GM06990 (cell line): ENCODE measurements around the gene ROBO1.
"Not testable (repeated sequence)": the region's sequence is repeated elsewhere in the genome, so short reads cannot be mapped to it uniquely, and the experiment has no call there.

Experiments
- DNase-seq: peaks from one replicate; pipeline ENCODE4 v3.0.0-alpha.2; 2011; ENCODE audit not compliant: insufficient read length; ENCODE audit errors: extremely low read depth
- H3K27me3 ChIP-seq: replicated peaks from 2 replicates; pipeline ENCODE4 v1.6.0; 2011; ENCODE audit warnings: low read length; ENCODE audit not compliant: control insufficient read depth, insufficient read depth
- H3K36me3 ChIP-seq: 2 replicates; pipeline ENCODE4 v1.5.1; 2011; ENCODE audit warnings: low read length; ENCODE audit not compliant: control insufficient read depth, insufficient read depth
- H3K4me3 ChIP-seq: replicated peaks from 2 replicates; pipeline ENCODE4 v1.5.1; 2011; ENCODE audit warnings: low read depth, mild to moderate bottlenecking, control low read depth, low read length
- TF ChIP-seq, protein P1 (sequence below): IDR thresholded peaks from 2 replicates; pipeline ENCODE4 v1.5.1; 2011; ENCODE audit warnings: low read length, control low read depth, mild to moderate bottlenecking, inconsistent platforms; ENCODE audit not compliant: insufficient read depth, poor library complexity, severe bottlenecking

Gene ROBO1

DNA sequence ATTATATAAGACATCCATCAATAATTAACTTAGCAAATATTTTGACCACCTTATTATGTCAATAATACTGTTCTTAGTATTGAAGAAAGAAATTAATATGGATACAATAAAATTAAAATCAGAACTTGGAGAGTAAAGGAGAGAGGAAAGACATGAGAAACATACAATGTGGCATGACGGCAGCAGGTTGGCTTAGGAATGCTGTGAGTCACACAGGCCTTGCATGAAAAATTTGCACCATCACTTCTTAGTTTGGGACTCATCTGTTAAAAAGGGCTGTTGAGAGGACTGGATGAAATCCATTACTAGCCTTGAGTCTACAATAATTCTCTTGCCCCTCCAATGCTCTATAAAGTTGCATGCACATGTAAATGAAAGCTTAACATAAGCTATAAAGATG is 880.8 kb downstream of the ROBO1 start:
- no peak for DNase-seq
- Histone ChIP-seq H3K36me3 (no peaks in the 10 kb centered on the region), H3K4me3 (no peak overlapping the region), H3K27me3 (no peaks in the 10 kb centered on the region)
- TF ChIP-seq, protein P1, sequence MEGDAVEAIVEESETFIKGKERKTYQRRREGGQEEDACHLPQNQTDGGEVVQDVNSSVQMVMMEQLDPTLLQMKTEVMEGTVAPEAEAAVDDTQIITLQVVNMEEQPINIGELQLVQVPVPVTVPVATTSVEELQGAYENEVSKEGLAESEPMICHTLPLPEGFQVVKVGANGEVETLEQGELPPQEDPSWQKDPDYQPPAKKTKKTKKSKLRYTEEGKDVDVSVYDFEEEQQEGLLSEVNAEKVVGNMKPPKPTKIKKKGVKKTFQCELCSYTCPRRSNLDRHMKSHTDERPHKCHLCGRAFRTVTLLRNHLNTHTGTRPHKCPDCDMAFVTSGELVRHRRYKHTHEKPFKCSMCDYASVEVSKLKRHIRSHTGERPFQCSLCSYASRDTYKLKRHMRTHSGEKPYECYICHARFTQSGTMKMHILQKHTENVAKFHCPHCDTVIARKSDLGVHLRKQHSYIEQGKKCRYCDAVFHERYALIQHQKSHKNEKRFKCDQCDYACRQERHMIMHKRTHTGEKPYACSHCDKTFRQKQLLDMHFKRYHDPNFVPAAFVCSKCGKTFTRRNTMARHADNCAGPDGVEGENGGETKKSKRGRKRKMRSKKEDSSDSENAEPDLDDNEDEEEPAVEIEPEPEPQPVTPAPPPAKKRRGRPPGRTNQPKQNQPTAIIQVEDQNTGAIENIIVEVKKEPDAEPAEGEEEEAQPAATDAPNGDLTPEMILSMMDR = no peak

DNA sequence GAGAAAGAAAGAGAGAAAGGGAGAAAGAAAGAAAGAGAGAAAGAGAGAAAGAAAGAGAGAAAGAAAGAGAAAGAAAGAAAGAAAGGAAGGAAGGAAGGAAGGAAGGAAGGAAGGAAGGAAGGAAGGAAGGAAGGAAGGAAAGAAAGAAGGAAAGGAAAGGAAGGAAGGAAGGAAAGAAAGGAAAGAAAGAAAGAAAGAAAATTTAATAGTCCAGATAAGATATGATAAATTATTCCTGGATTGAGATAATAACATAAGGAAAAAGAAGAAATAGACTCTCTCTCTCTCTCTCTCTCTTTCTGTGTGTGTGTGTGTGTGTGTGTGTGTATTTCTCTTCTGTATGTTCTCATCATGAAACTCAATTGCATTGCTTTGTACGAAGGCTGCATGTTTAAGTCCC is 883.2 kb downstream of the ROBO1 start:
- not testable (repeated sequence) for H3K36me3 ChIP-seq, H3K4me3 ChIP-seq, DNase-seq, H3K27me3 ChIP-seq

DNA sequence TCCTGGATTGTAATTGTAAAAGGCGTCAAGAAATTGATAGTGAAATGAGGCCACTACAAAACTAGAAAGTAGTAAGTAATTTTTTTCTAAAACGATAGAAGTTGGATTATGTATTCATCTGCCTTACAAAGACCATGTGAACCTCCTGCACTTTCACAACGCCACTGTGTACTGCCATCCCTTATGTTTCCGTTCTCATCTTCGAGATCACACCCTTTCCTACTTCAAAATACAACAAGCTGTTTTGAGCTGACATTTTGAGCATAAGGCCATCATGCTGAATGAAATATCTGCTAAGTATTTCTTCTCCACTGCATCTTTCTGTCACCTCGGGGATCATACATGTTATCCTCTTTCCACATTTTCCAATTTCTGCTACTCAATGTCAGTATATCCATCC is 885.5 kb downstream of the ROBO1 start:
- no peaks in the 10 kb centered on the region for H3K27me3 ChIP-seq
- H3K36me3 ChIP-seq = no peaks in the 10 kb centered on the region
- TF ChIP-seq, protein P1 = no peak
- no peak for DNase-seq
- no peak overlapping the region for H3K4me3 ChIP-seq

DNA sequence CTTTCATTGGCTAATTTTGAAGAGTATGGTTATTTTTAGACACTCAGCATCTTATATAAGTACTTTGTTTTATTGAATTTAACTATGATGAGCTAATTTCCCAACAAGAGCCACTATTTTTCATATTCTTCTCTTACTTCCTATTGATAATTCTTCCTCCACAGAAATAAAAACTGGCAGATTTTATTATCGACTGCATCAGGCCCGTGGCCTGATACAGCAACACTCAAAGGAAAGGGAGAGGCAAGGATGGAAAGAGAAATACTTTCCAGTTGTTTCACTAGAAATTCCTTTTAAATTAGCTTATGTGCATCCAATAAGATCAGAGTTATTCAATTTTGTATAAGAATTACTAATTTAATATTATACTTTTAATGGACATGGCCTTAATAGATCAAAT is 886.3 kb downstream of the ROBO1 start:
- no peak for DNase-seq
- TF ChIP-seq, protein P1 = no peak
- Histone ChIP-seq H3K4me3 (no peak overlapping the region), H3K36me3 (no peaks in the 10 kb centered on the region), H3K27me3 (no peaks in the 10 kb centered on the region)

DNA sequence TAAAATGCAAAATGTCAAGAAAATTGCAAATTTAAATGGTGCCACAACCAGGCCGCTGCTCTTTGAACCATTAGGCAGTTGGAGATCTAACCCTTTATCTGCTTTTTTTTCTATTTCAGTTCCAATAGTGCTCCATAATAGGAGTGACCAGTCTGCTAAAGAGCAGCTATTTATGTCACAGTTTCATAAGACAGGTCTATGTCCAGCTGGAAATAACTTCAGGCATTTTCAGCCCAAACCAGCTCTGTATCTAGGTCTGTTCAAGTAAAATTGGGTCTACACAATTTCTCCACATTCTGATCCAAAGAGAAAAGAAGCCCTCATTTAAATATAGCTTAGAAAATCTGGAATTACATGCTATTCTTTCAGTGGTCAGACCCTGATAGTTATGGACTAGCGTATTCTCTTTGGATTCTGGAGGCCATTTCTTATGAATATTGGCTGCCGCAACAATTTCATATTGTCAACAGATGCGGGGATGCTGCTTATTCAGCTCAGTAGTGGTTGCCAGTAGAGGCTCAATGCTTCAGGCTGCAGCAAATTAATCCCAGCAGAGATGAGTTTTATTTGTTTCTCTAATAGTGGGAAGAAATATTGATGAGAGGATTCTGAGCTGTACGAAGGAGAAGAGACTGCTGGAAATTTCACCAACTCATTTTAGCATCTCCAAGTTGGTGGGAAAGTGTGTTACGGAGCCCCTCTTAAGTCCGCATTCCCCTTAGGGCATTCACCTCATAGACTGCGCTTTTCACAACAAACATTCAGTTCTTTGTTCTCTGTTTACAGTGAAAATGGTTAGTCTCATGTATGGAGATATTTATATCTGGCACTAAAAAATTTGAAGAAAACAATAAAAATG is 887.0 kb downstream of the ROBO1 start:
- H3K36me3 ChIP-seq = no peaks in the 10 kb centered on the region
- H3K4me3 ChIP-seq = no peak overlapping the region
- TF ChIP-seq, protein P1 = no peak
- no peak for DNase-seq
- H3K27me3 ChIP-seq = no peaks in the 10 kb centered on the region

DNA sequence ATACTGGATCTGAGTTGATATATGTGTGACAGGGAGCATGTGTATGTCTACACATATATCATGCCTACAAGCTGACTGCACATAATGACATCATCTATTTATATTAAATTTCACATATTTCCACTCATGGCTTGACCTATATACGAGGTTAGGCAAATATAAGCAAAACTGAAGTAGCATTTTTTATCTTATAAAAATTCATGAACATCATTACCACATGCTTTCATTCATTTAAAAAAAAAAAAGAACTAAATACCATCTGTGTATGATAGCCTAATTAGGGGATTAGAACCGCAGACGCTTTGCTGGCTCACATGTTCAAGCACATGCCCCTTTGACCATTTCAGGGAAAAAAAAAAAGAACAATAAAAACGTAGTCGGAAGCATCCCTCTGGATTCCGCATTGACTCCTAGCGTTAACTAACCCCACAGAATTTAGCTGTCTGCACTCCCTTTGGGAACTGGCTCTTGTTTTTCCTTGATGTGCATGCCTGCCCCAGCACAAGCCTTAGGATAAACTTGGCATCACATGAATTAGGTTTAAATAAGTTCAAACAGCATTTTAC is 888.4 kb downstream of the ROBO1 start:
- TF ChIP-seq, protein P1 = no peak
- no peak for DNase-seq

More for the DNA sequence above, 888.4 kb downstream of the ROBO1 start:
- Histone ChIP-seq H3K4me3 (no peak overlapping the region), H3K27me3 (no peaks in the 10 kb centered on the region), H3K36me3 (no peaks in the 10 kb centered on the region)
